ENCODE data around the gene RPS18.

GRCh38 chr6:33259032-33259431 is 12.8 kb upstream of the RPS18 start:
- TF ChIP-seq POLR2A (IDR thresholded peaks at IDR 0.05; ENCODE audit: low read length) (no peak), GATA1 (IDR thresholded peaks at IDR 0.05; ENCODE audit: low read depth, low read length) (no peak)

All from erythroblast (primary cell).